Tibial artery (tissue), 4 donors: ENCODE measurements around the gene SYT1.

ENCODE experiments used
- DNase-seq, 2 donors: peaks; one replicate each; pipeline ENCODE4 v3.0.0-alpha.2; 2019
- H3K27ac ChIP-seq, 2 donors: fragments of 200-600 bp; sonication (generic) in 1 of 2; 1 replicate in 1 of 2; 2 replicates in 1 of 2; pipeline ENCODE4 v1.5.1; 2018 to 2019; ENCODE audit warnings: mild to moderate bottlenecking in 1 of 2
- H3K27me3 ChIP-seq, 2 donors: fragments of 200-600 bp; sonication (generic) in 1 of 2; one replicate each; pipeline versions ENCODE4 v1.5.1 to v1.6.0; 2016 to 2019
- H3K36me3 ChIP-seq, 3 donors: fragments of 200-600 bp; sonication (generic) in 2 of 3; one replicate each; pipeline ENCODE4 v1.5.1; 2016 to 2019; ENCODE audit warnings: mild to moderate bottlenecking in 2 of 3
- H3K4me1 ChIP-seq, 4 donors: fragments of 200-600 bp; sonication (generic) in 2 of 4; 1 replicate in 3 of 4; 2 replicates in 1 of 4; pipeline ENCODE4 v1.5.1; 2016 to 2019
- H3K4me3 ChIP-seq, 2 donors: fragments of 200-600 bp; sonication (generic) in 1 of 2; 1 replicate in 1 of 2; 2 replicates in 1 of 2; pipeline ENCODE4 v1.5.1; 2018 to 2019; ENCODE audit warnings: mild to moderate bottlenecking in 2 of 2
- H3K9me3 ChIP-seq, 3 donors: fragments of 200-600 bp; sonication (generic) in 1 of 3; one replicate each; pipeline ENCODE4 v1.5.1; 2016 to 2019
- intact Hi-C: fragments of 100-400 bp; cut with DNase I; formaldehyde crosslinking; loops from one replicate; pipeline ENCODE4 v1.15.0; 2023; ENCODE audit warnings: low total_unique reads
- TF ChIP-seq, protein P1 (sequence below), 2 experiments: fragments of 200-600 bp in 1 of 2; fragments of 450-650 bp in 1 of 2; IDR thresholded peaks; one replicate each; pipeline ENCODE4 v1.5.1; 2017 to 2019; ENCODE audit warnings: antibody characterized with exemption in 2 of 2, mild to moderate bottlenecking in 1 of 2, moderate library complexity in 1 of 2

Gene SYT1

DNA sequence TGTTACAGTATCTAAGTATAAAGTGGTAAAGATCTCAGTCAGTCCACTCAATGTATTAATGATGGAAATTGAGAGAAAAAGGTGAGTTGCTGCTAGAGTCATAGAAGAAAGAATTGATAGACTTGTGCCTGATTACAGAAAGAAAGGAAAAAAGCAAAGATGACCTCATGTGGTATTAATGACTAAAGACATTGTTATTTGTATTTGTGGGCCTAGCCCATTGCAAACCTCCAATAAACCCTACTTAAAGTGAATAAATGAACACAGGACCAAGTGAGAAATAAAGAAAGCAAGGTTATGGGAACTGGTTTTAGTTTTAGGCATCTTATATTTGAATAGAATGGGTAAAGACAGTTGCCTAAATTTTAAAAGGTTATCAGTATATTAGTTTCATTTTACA is 105.5 kb downstream of the SYT1 start:
- intact Hi-C loops: no loop called here
- no peak for DNase-seq
- H3K4me3 ChIP-seq: no peak overlapping the region

DNA sequence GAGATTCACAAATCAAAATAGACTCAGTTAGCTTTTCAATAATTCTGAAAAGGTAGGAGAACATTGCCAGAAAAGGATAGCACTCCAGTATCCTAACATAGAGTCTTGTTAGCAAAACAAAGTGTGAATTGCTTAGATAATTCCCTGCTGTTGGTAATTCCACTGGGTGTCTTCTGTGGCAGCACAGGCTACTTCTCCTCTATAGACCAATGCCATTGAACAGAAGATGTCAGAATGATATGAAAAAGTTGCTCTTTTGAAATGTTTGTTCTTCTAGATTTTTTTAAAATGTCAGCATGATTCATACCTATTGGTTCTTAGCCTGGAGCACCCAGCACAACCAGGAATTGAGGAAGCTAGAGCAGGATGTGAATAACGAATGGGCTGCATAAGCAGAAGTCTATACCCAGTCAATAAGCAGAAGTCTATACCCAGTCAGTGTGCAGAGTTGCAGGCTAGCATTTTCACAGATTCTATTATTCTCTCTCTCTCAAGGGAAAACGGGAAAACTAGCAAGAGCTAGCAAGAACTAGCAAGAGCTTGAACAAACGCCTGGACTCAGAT is 112.8 kb downstream of the SYT1 start:
- intact Hi-C loops: no loop called here
- H3K36me3 ChIP-seq: no peaks in the 10 kb centered on the region
- H3K27me3 ChIP-seq: no peaks in the 10 kb centered on the region
- no peak overlapping the region for H3K4me3 ChIP-seq
- H3K4me1 ChIP-seq: no peaks in the 10 kb centered on the region
- DNase-seq: no peak
- H3K27ac ChIP-seq: no peak overlapping the region
- no peaks in the 10 kb centered on the region for H3K9me3 ChIP-seq
- TF ChIP-seq, protein P1, sequence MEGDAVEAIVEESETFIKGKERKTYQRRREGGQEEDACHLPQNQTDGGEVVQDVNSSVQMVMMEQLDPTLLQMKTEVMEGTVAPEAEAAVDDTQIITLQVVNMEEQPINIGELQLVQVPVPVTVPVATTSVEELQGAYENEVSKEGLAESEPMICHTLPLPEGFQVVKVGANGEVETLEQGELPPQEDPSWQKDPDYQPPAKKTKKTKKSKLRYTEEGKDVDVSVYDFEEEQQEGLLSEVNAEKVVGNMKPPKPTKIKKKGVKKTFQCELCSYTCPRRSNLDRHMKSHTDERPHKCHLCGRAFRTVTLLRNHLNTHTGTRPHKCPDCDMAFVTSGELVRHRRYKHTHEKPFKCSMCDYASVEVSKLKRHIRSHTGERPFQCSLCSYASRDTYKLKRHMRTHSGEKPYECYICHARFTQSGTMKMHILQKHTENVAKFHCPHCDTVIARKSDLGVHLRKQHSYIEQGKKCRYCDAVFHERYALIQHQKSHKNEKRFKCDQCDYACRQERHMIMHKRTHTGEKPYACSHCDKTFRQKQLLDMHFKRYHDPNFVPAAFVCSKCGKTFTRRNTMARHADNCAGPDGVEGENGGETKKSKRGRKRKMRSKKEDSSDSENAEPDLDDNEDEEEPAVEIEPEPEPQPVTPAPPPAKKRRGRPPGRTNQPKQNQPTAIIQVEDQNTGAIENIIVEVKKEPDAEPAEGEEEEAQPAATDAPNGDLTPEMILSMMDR (IDR thresholded peaks at IDR 0.05): no peak

More for the DNA sequence above, 105.5 kb downstream of the SYT1 start:
- Histone ChIP-seq H3K27me3 (no peaks in the 10 kb centered on the region), H3K9me3 (no peaks in the 10 kb centered on the region), H3K27ac (no peak overlapping the region), H3K4me1 (no peaks in the 10 kb centered on the region), H3K36me3 (no peaks in the 10 kb centered on the region)
- TF ChIP-seq, protein P1 (IDR thresholded peaks at IDR 0.05): no peak

DNA sequence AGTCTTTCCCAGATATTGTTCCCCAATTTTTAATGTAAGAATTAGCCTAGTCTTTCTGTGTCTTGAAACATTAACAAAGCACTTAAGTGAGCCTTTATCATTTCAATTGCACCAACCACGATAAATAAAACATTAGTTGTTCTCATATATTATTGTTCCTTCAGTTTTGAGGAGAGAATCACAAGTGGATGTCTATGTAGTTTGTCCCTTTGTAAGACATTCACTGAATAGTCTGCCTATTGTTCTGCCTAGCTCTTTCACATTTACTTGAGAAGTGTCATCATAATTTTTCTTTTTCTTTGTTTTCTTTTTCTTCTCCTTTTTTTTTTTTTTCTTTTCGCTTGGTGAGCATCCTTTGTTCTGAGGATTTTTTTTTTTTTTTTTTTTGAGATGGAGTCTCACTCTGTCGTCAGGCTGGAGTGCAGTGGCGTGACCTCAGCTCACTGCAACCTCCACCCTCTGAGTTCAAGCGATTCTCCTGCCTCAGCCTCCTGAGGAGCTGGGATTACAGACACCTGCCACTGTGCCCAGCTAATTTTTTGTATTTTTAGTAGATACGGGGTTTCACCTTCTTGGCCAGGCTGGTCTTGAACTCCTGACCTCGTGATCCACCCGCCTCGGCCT is 129.7 kb downstream of the SYT1 start:
- intact Hi-C loops: no loop called here
- H3K4me1 ChIP-seq: no peaks in the 10 kb centered on the region
- TF ChIP-seq, protein P1 (IDR thresholded peaks at IDR 0.05): no peak

DNA sequence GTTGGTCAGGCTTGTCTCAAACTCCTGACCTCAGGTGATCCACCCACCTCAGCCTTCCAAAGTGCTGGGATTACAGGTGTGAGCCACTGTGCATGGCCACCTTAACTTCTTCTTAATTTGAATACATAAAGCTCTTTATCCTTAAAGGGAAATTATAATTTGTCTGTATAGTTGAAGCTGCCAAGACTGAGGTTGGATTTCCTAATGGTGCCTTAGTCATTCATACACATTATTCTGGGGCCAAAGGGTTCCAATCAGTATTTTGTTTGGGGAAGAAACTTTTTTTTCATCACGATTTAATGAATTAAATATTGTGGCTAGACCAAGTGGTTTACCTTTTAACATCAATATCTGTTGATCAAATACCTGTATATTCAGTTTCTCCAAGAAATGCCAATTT is 135.9 kb downstream of the SYT1 start:
- no peak overlapping the region for H3K4me3 ChIP-seq
- TF ChIP-seq, protein P1 (IDR thresholded peaks at IDR 0.05): no peak
- H3K36me3 ChIP-seq: no peaks in the 10 kb centered on the region
- H3K4me1 ChIP-seq: no peaks in the 10 kb centered on the region
- no peak overlapping the region for H3K27ac ChIP-seq
- no peaks in the 10 kb centered on the region for H3K27me3 ChIP-seq
- intact Hi-C loops: no loop called here
- DNase-seq: no peak
- H3K9me3 ChIP-seq: no peaks in the 10 kb centered on the region

More for the DNA sequence above, 129.7 kb downstream of the SYT1 start:
- Histone ChIP-seq H3K27me3 (no peaks in the 10 kb centered on the region), H3K36me3 (no peaks in the 10 kb centered on the region), H3K27ac (no peak overlapping the region), H3K4me3 (no peak overlapping the region), H3K9me3 (no peaks in the 10 kb centered on the region)
- DNase-seq: no peak

DNA sequence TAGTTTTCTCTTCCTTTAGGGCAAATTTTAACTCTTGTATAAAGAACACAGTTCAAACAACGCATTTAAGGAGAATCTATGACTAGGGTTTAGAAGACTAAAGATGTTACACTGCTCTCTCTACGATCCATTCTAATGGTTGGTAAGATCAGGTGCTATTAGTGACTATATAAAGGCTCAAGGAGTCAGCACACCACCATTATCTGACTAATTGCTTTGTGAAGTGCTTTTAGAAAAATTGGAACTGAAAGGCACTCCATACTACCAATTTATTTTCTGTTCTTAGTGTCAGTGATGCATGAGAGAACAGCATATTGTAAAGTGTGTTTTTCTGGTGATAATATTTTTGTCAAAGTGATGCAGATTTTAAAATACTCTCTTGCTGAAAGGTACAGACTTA is 136.8 kb downstream of the SYT1 start:
- Histone ChIP-seq H3K9me3 (no peaks in the 10 kb centered on the region), H3K27me3 (no peaks in the 10 kb centered on the region), H3K36me3 (no peaks in the 10 kb centered on the region), H3K4me1 (no peaks in the 10 kb centered on the region), H3K27ac (no peak overlapping the region), H3K4me3 (no peak overlapping the region)
- no peak for DNase-seq
- TF ChIP-seq, protein P1 (IDR thresholded peaks at IDR 0.05): no peak
- intact Hi-C loops: no loop called here
